ENCODE results near the gene TMEM117. TPM values are rescaled to one million over a fixed set of nuclear protein-coding genes. Genes with fewer than 3 reads are reported as not detected.

Gene TMEM117
- total RNA-seq, 1 donor from 2014 or later: 11.6 TPM

DNA sequence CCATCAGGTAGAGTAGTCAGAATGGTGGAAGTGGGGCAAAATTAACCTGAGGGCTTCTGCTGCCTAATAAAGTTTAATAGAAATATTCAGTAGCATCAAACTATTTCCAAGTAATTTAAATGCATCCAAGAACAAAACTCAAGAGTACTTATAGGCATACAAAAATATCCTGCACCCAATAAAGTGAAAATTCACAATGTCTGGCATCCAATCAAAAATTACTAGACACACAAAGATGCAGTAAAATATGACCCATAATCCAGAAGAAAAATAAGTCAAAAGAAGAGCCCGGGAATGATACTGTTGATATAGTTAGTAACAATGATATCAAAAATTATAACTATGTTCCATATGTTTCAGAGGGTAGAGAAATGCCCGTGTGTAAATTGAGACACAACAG, 95.3 kb downstream of the TMEM117 start:
- Mint-ChIP-seq H3K4me1 (ENCODE audit: low read depth) (peaks cover 5% of the 10 kb centered on the region), H3K36me3 (ENCODE audit: insufficient read depth) (no peaks in the 10 kb centered on the region), H3K9me3 (ENCODE audit: low read depth) (no peaks in the 10 kb centered on the region), H3K4me3 (ENCODE audit: low read depth) (no peak overlapping the region), H3K27ac (no peak overlapping the region), H3K27me3 (no peaks in the 10 kb centered on the region)
- no peak for TF ChIP-seq CTCF (IDR thresholded peaks at IDR 0.05; ENCODE audit: unreplicated experiment)
- DNase-seq (ENCODE audit: low spot score, unreplicated experiment): no peak

GRCh38 chr12:43935581-43935980, 99.7 kb downstream of the TMEM117 start:
- no peaks in the 10 kb centered on the region for H3K9me3 Mint-ChIP-seq (ENCODE audit: low read depth)
- H3K27ac Mint-ChIP-seq: no peak overlapping the region
- no peaks in the 10 kb centered on the region for H3K4me1 Mint-ChIP-seq (ENCODE audit: low read depth)

GRCh38 chr12:43937947-43938346, 102.1 kb downstream of the TMEM117 start:
- peak; percentile 43 for TF ChIP-seq CTCF (IDR thresholded peaks at IDR 0.05; ENCODE audit: unreplicated experiment)
- DNase-seq (ENCODE audit: low spot score, unreplicated experiment): no peak
- no peaks in the 10 kb centered on the region for H3K4me1 Mint-ChIP-seq (ENCODE audit: low read depth)
- no peaks in the 10 kb centered on the region for H3K27me3 Mint-ChIP-seq
- H3K27ac Mint-ChIP-seq: no peak overlapping the region
- no peak overlapping the region for H3K4me3 Mint-ChIP-seq (ENCODE audit: low read depth)
- H3K9me3 Mint-ChIP-seq (ENCODE audit: low read depth): no peaks in the 10 kb centered on the region
- H3K36me3 Mint-ChIP-seq (ENCODE audit: insufficient read depth): no peaks in the 10 kb centered on the region

More at GRCh38 chr12:43935581-43935980, 99.7 kb downstream of the TMEM117 start:
- DNase-seq (ENCODE audit: low spot score, unreplicated experiment): no peak
- no peak for TF ChIP-seq CTCF (IDR thresholded peaks at IDR 0.05; ENCODE audit: unreplicated experiment)
- Mint-ChIP-seq H3K4me3 (ENCODE audit: low read depth) (no peak overlapping the region), H3K36me3 (ENCODE audit: insufficient read depth) (no peaks in the 10 kb centered on the region), H3K27me3 (no peaks in the 10 kb centered on the region)

DNA sequence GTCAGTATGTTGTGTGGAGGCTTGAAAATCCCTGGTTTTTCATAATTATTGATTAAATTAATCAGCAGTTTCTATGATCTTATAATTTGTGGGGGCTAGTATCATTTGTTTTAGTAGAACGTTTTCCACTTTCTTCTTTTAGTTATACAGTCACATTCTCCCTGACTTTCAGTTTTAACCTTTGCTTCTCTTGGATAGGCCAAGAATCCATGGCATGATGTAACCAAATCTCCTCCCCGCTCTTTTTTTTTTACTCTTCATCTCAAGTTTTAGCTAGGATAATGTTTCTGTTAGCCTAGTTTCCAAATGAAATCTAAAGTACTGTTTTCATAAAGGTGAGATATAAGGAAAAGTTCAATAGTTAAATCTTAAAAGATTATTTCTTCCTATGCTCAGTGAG, 106.5 kb downstream of the TMEM117 start:
- H3K36me3 Mint-ChIP-seq (ENCODE audit: insufficient read depth): no peaks in the 10 kb centered on the region
- no peaks in the 10 kb centered on the region for H3K4me1 Mint-ChIP-seq (ENCODE audit: low read depth)
- no peaks in the 10 kb centered on the region for H3K9me3 Mint-ChIP-seq (ENCODE audit: low read depth)
- no peak for TF ChIP-seq CTCF (IDR thresholded peaks at IDR 0.05; ENCODE audit: unreplicated experiment)
- no peak overlapping the region for H3K4me3 Mint-ChIP-seq (ENCODE audit: low read depth)
- DNase-seq (ENCODE audit: low spot score, unreplicated experiment): no peak
- no peaks in the 10 kb centered on the region for H3K27me3 Mint-ChIP-seq
- no peak overlapping the region for H3K27ac Mint-ChIP-seq

GRCh38 chr12:43945983-43946382, 110.1 kb downstream of the TMEM117 start:
- Mint-ChIP-seq H3K9me3 (ENCODE audit: low read depth) (peaks cover 3% of the 10 kb centered on the region), H3K36me3 (ENCODE audit: insufficient read depth) (peaks cover 4% of the 10 kb centered on the region), H3K27ac (no peak overlapping the region), H3K4me3 (ENCODE audit: low read depth) (no peak overlapping the region), H3K27me3 (no peaks in the 10 kb centered on the region), H3K4me1 (ENCODE audit: low read depth) (no peaks in the 10 kb centered on the region)
- no peak for TF ChIP-seq CTCF (IDR thresholded peaks at IDR 0.05; ENCODE audit: unreplicated experiment)
- DNase-seq (ENCODE audit: low spot score, unreplicated experiment): no peak

All from progenitor cell of endocrine pancreas (in vitro differentiated cells).